ENCODE data around the gene CAAP1. TPM values are rescaled to one million over a fixed set of nuclear protein-coding genes. Genes with fewer than 3 reads are reported as not detected.
"Not testable (repeated sequence)": the region's sequence is repeated elsewhere in the genome, so short reads cannot be mapped to it uniquely, and the experiment has no call there.

Gene CAAP1
- 10 to 100 TPM; 37.4 to 47.6 (median 45.7) TPM for polyA plus RNA-seq (ENCODE audit: insufficient read length in 4 of 4)

GRCh38 chr9:26892251-26893029 is at the start of gene CAAP1:
CAAP1 (minus strand) TSS chr9:26892802; CDS start chr9:26892715, 87 bp downstream.
- peak; percentile 87 to 90 (median 90) for DNase-seq (ENCODE audit: low read depth in 4 of 4, low spot score in 3 of 4)

DNA sequence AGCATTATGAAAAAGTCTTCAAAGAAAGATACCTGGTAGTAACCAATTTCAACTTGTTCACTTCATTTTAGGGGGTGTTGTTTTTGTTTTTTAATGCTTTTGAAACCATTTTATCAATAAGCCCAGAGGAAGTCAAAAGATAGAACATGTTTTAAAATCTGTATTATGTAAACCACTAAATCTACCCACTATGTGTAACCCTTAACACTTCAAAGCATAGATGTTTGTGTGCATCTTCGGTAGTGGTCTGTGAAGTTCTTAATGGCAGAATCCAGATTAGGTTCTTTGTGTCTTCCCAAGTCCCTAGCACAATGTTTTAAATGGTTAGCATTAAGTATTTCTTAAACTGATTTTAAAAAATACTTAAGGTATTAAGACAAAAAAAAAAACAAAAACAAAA is 48.2 kb upstream of the CAAP1 start:
- no peak for DNase-seq (ENCODE audit: low read depth in 4 of 4, low spot score in 3 of 4)

DNA sequence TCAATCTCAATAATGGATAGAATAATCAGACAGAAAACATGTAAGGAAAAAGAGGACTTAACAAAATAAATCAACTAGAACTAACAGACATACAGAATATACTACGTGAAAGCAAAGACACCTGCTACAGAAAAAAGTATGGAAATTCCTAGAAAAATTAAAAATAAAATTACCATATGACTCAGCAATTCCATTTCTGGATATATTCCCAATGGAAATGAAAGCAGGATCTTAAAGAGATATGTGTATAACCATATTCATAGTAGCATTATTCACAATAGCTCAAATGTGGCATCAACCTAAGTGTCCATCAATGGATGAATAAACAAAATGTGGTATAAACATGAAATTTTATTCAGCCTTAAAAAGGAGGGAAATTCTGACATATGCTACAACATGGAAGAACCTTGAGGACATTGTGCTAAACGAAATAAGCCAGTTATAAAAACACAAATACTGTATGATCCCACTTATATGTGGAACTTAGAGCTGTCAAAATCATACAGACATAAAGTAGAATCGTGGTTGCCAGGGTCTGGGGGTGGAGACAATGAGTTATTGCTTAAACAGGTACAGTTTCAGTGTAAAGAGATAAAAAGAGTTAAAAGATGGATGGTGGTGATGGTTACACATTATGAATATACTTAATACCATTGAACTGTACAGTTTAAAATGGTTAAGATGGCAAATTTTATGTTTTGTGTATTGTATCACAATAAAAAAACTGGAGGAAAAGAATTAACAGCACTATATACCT is 47.5 kb upstream of the CAAP1 start:
- DNase-seq (ENCODE audit: low read depth in 4 of 4, low spot score in 3 of 4) = no peak

GRCh38 chr9:26937816-26938371 is 45.3 kb upstream of the CAAP1 start:
- DNase-seq (ENCODE audit: low read depth in 4 of 4, low spot score in 3 of 4) = no peak

DNA sequence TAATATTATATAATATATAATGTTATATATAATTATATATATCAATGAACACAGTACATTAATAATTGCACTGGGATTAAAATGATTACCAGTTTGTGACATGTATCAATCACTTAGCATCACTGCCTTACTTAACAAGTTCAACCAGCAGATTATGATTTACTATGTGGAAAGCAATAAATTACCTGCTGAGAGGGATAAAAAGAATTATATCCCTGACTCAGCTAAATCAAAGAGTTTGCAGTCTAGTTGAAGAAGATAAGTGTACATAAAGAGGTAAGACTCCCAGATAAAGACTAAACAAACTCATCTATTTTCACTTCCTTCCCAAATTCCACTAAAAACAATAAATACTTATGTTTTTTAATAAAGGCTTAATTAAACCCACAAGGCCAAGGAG is 43.2 kb upstream of the CAAP1 start:
- DNase-seq (ENCODE audit: low read depth in 4 of 4, low spot score in 3 of 4) = no peak

GRCh38 chr9:26928902-26929495 is 36.4 kb upstream of the CAAP1 start:
- no peak for DNase-seq (ENCODE audit: low read depth in 4 of 4, low spot score in 3 of 4)

DNA sequence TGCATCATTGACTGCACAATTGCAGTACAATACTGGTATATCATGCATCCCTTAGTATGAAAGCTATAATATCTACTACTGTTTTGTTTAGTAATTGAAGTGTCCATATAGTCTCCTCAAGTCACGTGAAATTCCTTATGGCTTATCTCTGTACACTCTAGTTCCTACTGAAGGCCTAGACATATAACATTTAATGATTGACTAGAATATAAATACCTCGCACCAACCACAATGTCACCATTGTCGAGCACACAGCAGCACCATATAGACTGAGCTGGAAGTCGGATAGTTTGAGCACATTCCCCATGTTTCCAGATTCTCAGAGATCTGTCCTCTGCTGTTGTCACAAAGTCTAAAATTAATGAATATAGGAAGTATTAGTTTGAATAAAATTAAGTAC is 33.0 kb upstream of the CAAP1 start:
- no peak for DNase-seq (ENCODE audit: low read depth in 4 of 4, low spot score in 3 of 4)

- no peak for DNase-seq (ENCODE audit: low read depth in 4 of 4, low spot score in 3 of 4)
These were observed 27.1 kb upstream of the CAAP1 start for GRCh38 chr9:26919698-26920097.

- DNase-seq (ENCODE audit: low read depth in 4 of 4, low spot score in 3 of 4) = no peak
These were observed 20.6 kb upstream of the CAAP1 start for GRCh38 chr9:26913138-26913668.

- DNase-seq (ENCODE audit: low read depth in 4 of 4, low spot score in 3 of 4) = no peak
These were observed 12.1 kb upstream of the CAAP1 start for GRCh38 chr9:26904671-26905070.

DNA sequence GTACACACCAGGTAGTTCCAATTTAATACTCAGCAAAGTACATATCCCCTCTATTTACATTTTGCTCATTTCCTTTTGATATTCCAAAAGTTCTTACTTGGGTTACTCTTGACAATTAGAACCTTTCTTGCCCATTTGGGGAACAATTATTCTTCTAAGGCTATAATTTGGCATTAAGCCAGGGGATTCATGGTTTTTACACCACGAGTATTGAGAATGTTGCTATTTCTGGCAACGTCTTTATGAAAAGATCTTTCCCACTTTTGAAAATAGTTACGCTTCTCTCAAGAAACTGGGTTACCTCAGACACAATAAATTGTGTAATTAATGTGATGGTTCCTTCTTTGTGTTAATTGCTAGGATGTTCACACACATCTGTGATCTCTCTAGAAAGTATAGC is 11.5 kb upstream of the CAAP1 start:
- no peak for DNase-seq (ENCODE audit: low read depth in 4 of 4, low spot score in 3 of 4)

- no peak for DNase-seq (ENCODE audit: low read depth in 4 of 4, low spot score in 3 of 4)
These were observed 551 bp upstream of the CAAP1 start for GRCh38 chr9:26893030-26893676.

- DNase-seq (ENCODE audit: low read depth in 4 of 4, low spot score in 3 of 4) = peak in 1 of 4 donors; percentile 28
These were observed 876 bp downstream of the CAAP1 start for GRCh38 chr9:26891726-26892125.

- DNase-seq (ENCODE audit: low read depth in 4 of 4, low spot score in 3 of 4) = no peak
These were observed 4.3 kb downstream of the CAAP1 start for GRCh38 chr9:26888271-26888670.

DNA sequence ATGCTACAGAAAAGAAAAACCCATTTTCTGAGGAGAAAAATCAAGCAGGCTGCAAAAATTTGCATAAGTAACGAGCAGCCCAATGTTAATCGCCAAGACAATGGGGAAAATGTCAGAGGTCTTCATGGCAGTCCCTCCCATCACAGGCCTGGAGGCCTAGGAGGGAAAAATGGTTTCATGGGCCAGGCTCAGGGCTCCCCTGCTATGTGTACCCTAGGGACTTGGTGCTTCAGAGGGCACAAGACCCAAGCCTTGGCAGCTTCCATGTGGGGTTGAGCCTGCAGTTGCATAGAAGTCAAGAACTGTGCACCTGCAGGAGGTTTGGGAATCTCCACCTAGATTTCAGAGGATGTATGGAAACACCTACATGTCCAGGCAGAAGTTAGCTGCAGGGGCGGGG is 10.4 kb downstream of the CAAP1 start:
- no peak for DNase-seq (ENCODE audit: low read depth in 4 of 4, low spot score in 3 of 4)

- no peak for DNase-seq (ENCODE audit: low read depth in 4 of 4, low spot score in 3 of 4)
These were observed 12.3 kb downstream of the CAAP1 start for GRCh38 chr9:26880262-26880661.

DNA sequence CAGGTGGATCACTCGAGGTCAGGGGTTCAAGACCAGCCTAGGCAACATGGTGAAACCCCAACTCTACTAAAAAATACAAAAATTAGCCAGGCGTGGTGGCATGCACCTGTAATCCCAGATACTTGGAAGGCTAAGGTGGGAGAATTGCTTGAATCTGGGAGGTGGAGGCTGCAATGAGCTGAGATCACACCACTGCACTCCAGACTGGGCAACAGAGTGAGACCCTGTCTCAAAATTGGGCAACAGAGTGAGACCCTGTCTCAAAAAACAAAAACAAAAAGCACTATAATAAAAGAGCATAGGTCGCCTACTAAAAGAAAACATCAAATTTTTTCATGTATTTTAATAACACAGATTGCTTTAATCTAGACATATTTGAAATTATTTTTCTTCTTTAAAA is 17.4 kb downstream of the CAAP1 start:
- not testable (repeated sequence) for DNase-seq (ENCODE audit: low read depth in 4 of 4, low spot score in 3 of 4)

DNA sequence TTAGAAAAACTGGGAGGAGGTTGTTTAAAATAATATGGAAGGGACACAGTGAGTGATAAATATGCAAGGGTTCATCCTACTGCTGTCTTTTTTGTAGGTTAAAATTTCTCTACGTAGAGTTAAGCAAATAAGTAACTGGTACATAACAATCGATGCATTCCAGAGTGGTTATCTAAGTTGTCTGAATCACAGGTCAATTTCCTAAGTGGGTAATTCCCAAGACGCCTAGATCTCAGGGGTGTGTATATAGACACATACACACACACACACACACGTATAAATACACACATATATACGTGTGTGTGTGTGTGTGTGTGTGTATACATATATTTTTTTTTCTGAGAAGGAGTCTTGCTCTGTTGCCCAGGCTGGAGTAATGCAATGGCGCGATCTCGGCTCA is 22.3 kb downstream of the CAAP1 start:
- DNase-seq (ENCODE audit: low read depth in 4 of 4, low spot score in 3 of 4) = no peak

DNA sequence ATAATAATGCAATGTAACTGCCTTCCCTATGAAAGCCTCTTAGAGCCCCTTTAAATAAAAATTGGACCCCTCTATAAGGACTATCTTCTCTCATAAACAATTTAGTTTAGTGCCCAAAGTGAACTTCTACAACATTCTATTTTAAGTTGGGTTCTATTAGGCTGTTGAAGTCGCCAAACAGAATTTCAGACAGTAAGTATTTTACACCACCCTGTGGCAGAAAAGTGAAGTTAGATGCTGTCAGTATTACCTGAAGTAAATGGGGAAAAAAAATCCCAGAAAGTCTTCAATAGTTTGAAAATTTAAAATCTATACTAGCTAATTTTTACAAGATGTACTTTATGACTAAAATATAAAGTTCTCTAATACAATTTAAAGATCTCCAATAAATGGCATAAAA is 29.5 kb downstream of the CAAP1 start:
- DNase-seq (ENCODE audit: low read depth in 4 of 4, low spot score in 3 of 4) = peak in 1 of 4 donors; percentile 2

DNA sequence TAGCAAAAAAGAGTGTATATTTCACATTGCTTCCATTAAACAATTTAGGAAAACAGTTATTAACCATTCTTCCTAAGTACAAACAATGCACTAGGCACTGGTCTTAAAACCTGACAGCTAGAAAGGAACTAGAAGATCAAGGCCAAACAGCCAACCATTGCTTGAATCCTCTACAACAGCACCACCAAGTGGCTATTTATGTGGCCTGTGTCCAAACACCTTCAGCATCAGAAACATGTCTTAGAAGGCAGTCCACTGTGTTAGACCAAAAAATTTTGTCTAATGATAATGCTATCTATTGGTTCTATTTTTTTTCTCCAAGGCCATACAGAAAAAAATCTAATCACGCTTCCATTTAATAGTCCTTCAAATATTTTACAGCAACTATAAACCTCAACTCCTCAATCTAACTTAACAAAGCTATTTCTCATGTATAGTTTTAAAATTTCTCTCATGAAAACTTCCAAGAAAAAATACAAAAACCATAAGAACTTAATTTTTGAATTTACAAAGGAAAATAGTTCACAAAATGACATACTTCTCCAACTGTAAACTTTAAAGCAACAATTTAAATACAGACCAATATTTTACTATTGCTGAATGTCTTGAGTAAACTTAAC is 36.1 kb downstream of the CAAP1 start:
- peak in 3 of 4 donors; percentile 8 to 33 (median 25) for DNase-seq (ENCODE audit: low read depth in 4 of 4, low spot score in 3 of 4)
